ENCODE results near the gene CLN5. TPM values are rescaled to one million over a fixed set of nuclear protein-coding genes. Genes with fewer than 3 reads are reported as not detected.
"Not testable (repeated sequence)": the region's sequence is repeated elsewhere in the genome, so short reads cannot be mapped to it uniquely, and the experiment has no call there.

CLN5 gene
- total RNA-seq, 4 donors from 2014 or later = 6.8 to 20.2 (median 11.2) TPM

DNA sequence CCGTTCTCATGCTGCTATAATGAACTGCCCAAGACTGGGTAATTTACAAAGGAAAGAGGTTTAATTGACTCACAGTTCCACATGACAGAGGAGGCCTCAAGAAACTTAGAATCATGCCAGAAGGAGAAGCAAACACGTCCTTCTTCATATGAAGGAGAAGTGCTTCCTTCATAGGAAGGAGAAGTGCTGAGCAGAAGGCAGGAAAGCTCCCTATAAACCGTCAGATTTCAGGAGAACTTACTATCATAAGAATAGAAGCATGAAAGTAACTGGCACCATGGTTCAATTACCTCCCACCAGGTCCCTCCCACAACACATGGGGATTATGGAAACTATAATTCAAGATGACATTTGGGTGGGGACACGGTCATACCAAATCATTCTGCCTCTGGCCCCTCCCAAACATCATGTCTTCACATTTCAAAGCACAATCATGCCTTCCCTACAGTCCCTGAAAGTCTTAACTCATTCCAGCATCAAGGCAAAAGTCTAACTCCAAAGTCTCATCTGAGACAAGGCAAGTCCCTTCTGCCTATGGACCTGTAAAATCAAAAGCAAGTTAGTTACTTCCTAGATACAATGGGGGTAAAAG, 32.9 kb upstream of the CLN5 start:
- no peaks in the 10 kb centered on the region for H3K36me3 ChIP-seq
- H3K9me3 ChIP-seq = peaks cover 0 to 23% (median 10%) of the 10 kb centered on the region in 3 donors
- no peak for DNase-seq
- H3K27me3 ChIP-seq = no peaks in the 10 kb centered on the region
- 70 to 82% methylated on average over 4 of the region's 4 CpGs for WGBS, 2 donors
- H3K27ac ChIP-seq = no peak overlapping the region
- TF ChIP-seq, protein P1, sequence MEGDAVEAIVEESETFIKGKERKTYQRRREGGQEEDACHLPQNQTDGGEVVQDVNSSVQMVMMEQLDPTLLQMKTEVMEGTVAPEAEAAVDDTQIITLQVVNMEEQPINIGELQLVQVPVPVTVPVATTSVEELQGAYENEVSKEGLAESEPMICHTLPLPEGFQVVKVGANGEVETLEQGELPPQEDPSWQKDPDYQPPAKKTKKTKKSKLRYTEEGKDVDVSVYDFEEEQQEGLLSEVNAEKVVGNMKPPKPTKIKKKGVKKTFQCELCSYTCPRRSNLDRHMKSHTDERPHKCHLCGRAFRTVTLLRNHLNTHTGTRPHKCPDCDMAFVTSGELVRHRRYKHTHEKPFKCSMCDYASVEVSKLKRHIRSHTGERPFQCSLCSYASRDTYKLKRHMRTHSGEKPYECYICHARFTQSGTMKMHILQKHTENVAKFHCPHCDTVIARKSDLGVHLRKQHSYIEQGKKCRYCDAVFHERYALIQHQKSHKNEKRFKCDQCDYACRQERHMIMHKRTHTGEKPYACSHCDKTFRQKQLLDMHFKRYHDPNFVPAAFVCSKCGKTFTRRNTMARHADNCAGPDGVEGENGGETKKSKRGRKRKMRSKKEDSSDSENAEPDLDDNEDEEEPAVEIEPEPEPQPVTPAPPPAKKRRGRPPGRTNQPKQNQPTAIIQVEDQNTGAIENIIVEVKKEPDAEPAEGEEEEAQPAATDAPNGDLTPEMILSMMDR (IDR thresholded peaks at IDR 0.05) = no peak
- TF ChIP-seq POLR2A (IDR thresholded peaks at IDR 0.05) = no peak
- H3K4me1 ChIP-seq = no peaks in the 10 kb centered on the region
- H3K4me3 ChIP-seq = no peak overlapping the region
- intact Hi-C loops (cut with DNase I) = no loop called here

GRCh38 chr13:76959734-76960133, 32.1 kb upstream of the CLN5 start:
- H3K36me3 ChIP-seq; H3K27ac ChIP-seq; intact Hi-C loops (cut with DNase I): not testable (repeated sequence)

GRCh38 chr13:76965759-76966421, 26.0 kb upstream of the CLN5 start:
- no peak for DNase-seq
- intact Hi-C loops (cut with DNase I) = no loop called here
- WGBS, 2 donors = 37 to 41% methylated on average over 6 of the region's 6 CpGs

More at GRCh38 chr13:76959734-76960133, 32.1 kb upstream of the CLN5 start:
- DNase-seq, H3K27me3 ChIP-seq, H3K4me1 ChIP-seq, H3K4me3 ChIP-seq: not testable (repeated sequence)
- peaks cover 0 to 23% (median 10%) of the 10 kb centered on the region in 3 donors for H3K9me3 ChIP-seq

DNA sequence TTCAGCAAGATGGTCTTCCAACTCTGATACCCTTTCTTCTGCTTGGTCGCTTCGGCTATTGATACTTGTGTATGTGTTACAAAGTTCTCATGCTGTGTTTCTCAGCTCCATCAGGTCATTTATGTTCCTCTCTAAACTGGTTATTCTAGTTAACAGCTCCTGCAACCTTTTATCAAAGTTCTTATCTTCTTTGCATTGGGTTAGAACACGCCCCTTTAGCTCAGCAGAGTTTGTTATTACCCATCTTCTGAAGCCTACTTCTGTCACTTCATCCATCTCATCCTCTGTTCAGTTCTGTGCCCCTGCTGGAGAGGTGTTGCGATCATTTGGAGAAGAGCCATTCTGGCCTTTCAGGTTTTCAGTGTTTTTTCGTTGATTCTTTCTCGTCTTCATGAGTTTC, 24.9 kb upstream of the CLN5 start:
- no peak for DNase-seq
- Histone ChIP-seq H3K27me3 (no peaks in the 10 kb centered on the region), H3K27ac (no peak overlapping the region), H3K4me1 (peaks cover 0 to 15% (median 9%) of the 10 kb centered on the region in 3 donors), H3K9me3 (no peaks in the 10 kb centered on the region), H3K4me3 (no peak overlapping the region), H3K36me3 (no peaks in the 10 kb centered on the region)
- intact Hi-C loops (cut with DNase I) = no loop called here
- 85 to 96% methylated on average over 6 of the region's 6 CpGs for whole genome bisulfite sequencing, 2 donors
- TF ChIP-seq, protein P1 (IDR thresholded peaks at IDR 0.05) = no peak
- TF ChIP-seq POLR2A (IDR thresholded peaks at IDR 0.05) = no peak

More at GRCh38 chr13:76965759-76966421, 26.0 kb upstream of the CLN5 start:
- H3K9me3 ChIP-seq = peaks cover 0 to 3% (median 0%) of the 10 kb centered on the region in 3 donors
- H3K27ac ChIP-seq = no peak overlapping the region
- no peak overlapping the region for H3K4me3 ChIP-seq
- peaks cover 0 to 15% (median 9%) of the 10 kb centered on the region in 3 donors for H3K4me1 ChIP-seq
- H3K27me3 ChIP-seq = no peaks in the 10 kb centered on the region
- TF ChIP-seq, protein P1 (IDR thresholded peaks at IDR 0.05) = no peak
- no peak for TF ChIP-seq POLR2A (IDR thresholded peaks at IDR 0.05)
- no peaks in the 10 kb centered on the region for H3K36me3 ChIP-seq

GRCh38 chr13:76968041-76968440, 23.8 kb upstream of the CLN5 start:
- H3K27me3 ChIP-seq = no peaks in the 10 kb centered on the region
- no peak overlapping the region for H3K27ac ChIP-seq
- intact Hi-C loops (cut with DNase I) = no loop called here
- TF ChIP-seq, protein P1 (IDR thresholded peaks at IDR 0.05) = no peak
- no peak for TF ChIP-seq POLR2A (IDR thresholded peaks at IDR 0.05)
- no peak for DNase-seq
- H3K36me3 ChIP-seq = no peaks in the 10 kb centered on the region
- no peaks in the 10 kb centered on the region for H3K9me3 ChIP-seq
- H3K4me3 ChIP-seq = no peak overlapping the region
- peaks cover 0 to 15% (median 9%) of the 10 kb centered on the region in 3 donors for H3K4me1 ChIP-seq
- no CpG with 5 or more reads among the region's 6 CpGs for WGBS, 2 donors

Measured in esophagus squamous epithelium (tissue), 5 donors.